Measurements from ENCODE around the gene UCP2.

The UCP2 gene

GRCh38 chr11:73974604-73975478 is 7.8 kb downstream of the UCP2 start:
- no peak overlapping the region for H3K27ac Mint-ChIP-seq
- H3K4me3 Mint-ChIP-seq, result no peak overlapping the region
- peaks cover 6% of the 10 kb centered on the region for H3K4me1 Mint-ChIP-seq
- H3K9me3 Mint-ChIP-seq, result no peaks in the 10 kb centered on the region
- TF ChIP-seq CTCF (IDR thresholded peaks at IDR 0.05; ENCODE audit: unreplicated experiment in 3 of 3), result no peak
- H3K27me3 Mint-ChIP-seq (ENCODE audit: low read depth), result no peaks in the 10 kb centered on the region
- H3K36me3 Mint-ChIP-seq (ENCODE audit: low read depth), result peaks cover 18% of the 10 kb centered on the region

GRCh38 chr11:73972620-73973449 is 9.8 kb downstream of the UCP2 start:
- TF ChIP-seq CTCF (IDR thresholded peaks at IDR 0.05; ENCODE audit: unreplicated experiment in 3 of 3), result no peak
- no peak overlapping the region for H3K27ac Mint-ChIP-seq

GRCh38 chr11:73972187-73972586 is 10.5 kb downstream of the UCP2 start:
- TF ChIP-seq CTCF (IDR thresholded peaks at IDR 0.05; ENCODE audit: unreplicated experiment in 3 of 3), result no peak
- Mint-ChIP-seq H3K36me3 (ENCODE audit: low read depth) (peaks cover 11% of the 10 kb centered on the region), H3K27ac (no peak overlapping the region), H3K27me3 (ENCODE audit: low read depth) (peaks cover 5% of the 10 kb centered on the region), H3K4me3 (no peak overlapping the region), H3K4me1 (peaks cover 7% of the 10 kb centered on the region), H3K9me3 (no peaks in the 10 kb centered on the region)

More at GRCh38 chr11:73972620-73973449, 9.8 kb downstream of the UCP2 start:
- Mint-ChIP-seq H3K4me3 (no peak overlapping the region), H3K4me1 (peaks cover 7% of the 10 kb centered on the region), H3K36me3 (ENCODE audit: low read depth) (peaks cover 15% of the 10 kb centered on the region), H3K27me3 (ENCODE audit: low read depth) (peaks cover 5% of the 10 kb centered on the region), H3K9me3 (no peaks in the 10 kb centered on the region)

- no peak for TF ChIP-seq CTCF (IDR thresholded peaks at IDR 0.05; ENCODE audit: unreplicated experiment in 3 of 3)
These were observed 11.4 kb downstream of the UCP2 start for GRCh38 chr11:73971175-73971719.

GRCh38 chr11:73969991-73970800 is 12.4 kb downstream of the UCP2 start:
- Mint-ChIP-seq H3K27me3 (ENCODE audit: low read depth) (peaks cover 5% of the 10 kb centered on the region), H3K36me3 (ENCODE audit: low read depth) (no peaks in the 10 kb centered on the region), H3K4me3 (no peak overlapping the region), H3K4me1 (peaks cover 7% of the 10 kb centered on the region), H3K9me3 (no peaks in the 10 kb centered on the region), H3K27ac (no peak overlapping the region)
- TF ChIP-seq CTCF (IDR thresholded peaks at IDR 0.05; ENCODE audit: unreplicated experiment in 3 of 3), result no peak

More at GRCh38 chr11:73971175-73971719, 11.4 kb downstream of the UCP2 start:
- peaks cover 4% of the 10 kb centered on the region for H3K36me3 Mint-ChIP-seq (ENCODE audit: low read depth)
- no peak overlapping the region for H3K4me3 Mint-ChIP-seq
- H3K27me3 Mint-ChIP-seq (ENCODE audit: low read depth), result peaks cover 5% of the 10 kb centered on the region
- H3K27ac Mint-ChIP-seq, result no peak overlapping the region
- H3K4me1 Mint-ChIP-seq, result peaks cover 7% of the 10 kb centered on the region
- H3K9me3 Mint-ChIP-seq, result no peaks in the 10 kb centered on the region
